Fibroblast of lung (primary cell): ENCODE results near the gene RNF217. TPM values are rescaled to one million over a fixed set of nuclear protein-coding genes. Genes with fewer than 3 reads are reported as not detected.

Experiments used
- DNase-seq, 2 donors: peaks; one replicate each; pipeline versions ENCODE4 v3.0.0 to v3.0.0-alpha.2; 2010; ENCODE audit warnings: low read depth in 2 of 2
- H2AFZ ChIP-seq: 2 replicates; pipeline ENCODE4 v1.5.1; 2012; ENCODE audit warnings: low read length, control low read depth, inconsistent platforms
- H3K27ac ChIP-seq: 2 replicates; pipeline ENCODE4 v1.5.1; 2011; ENCODE audit warnings: low read length, control low read depth; ENCODE audit not compliant: insufficient read depth
- H3K27me3 ChIP-seq: 2 replicates; pipeline ENCODE4 v1.5.1; 2011; ENCODE audit warnings: mild to moderate bottlenecking, low read length; ENCODE audit not compliant: control insufficient read depth, insufficient read depth
- H3K36me3 ChIP-seq: 2 replicates; pipeline ENCODE4 v1.5.1; 2011; ENCODE audit warnings: low read length; ENCODE audit not compliant: control insufficient read depth, insufficient read depth
- H3K4me1 ChIP-seq: 2 replicates; pipeline ENCODE4 v1.5.1; 2011; ENCODE audit warnings: low read length; ENCODE audit not compliant: control insufficient read depth, insufficient read depth; ENCODE audit errors: extremely low read depth
- H3K4me2 ChIP-seq: 2 replicates; pipeline ENCODE4 v1.5.1; 2011; ENCODE audit warnings: low read length, control low read depth; ENCODE audit not compliant: insufficient read depth; ENCODE audit errors: extremely low read depth
- H3K4me3 ChIP-seq, 4 experiments: fragments of 200-600 bp in 1 of 4; sonication (generic) in 1 of 4; replicated peaks in 1 of 4; 2 replicates each; pipeline ENCODE4 v1.5.1; 2011 to 2016; ENCODE audit warnings: low read length in 4 of 4, low read depth in 3 of 4, mild to moderate bottlenecking in 3 of 4, control low read depth in 2 of 4, inconsistent platforms in 1 of 4, mixed read lengths in 1 of 4; ENCODE audit not compliant: insufficient read depth in 1 of 4; ENCODE audit errors: control extremely low read depth in 1 of 4
- H3K79me2 ChIP-seq: 2 replicates; pipeline ENCODE4 v1.5.1; 2012; ENCODE audit warnings: mild to moderate bottlenecking, low read length, inconsistent platforms; ENCODE audit not compliant: control insufficient read depth, insufficient read depth
- H3K9ac ChIP-seq: 2 replicates; pipeline ENCODE4 v1.5.1; 2011; ENCODE audit warnings: mild to moderate bottlenecking, low read length, control low read depth; ENCODE audit not compliant: insufficient read depth
- H3K9me3 ChIP-seq: 2 replicates; pipeline ENCODE4 v1.5.1; 2012; ENCODE audit warnings: low read depth, low read length; ENCODE audit not compliant: control insufficient read depth, insufficient read depth
- H4K20me1 ChIP-seq: 2 replicates; pipeline ENCODE4 v1.5.1; 2011; ENCODE audit warnings: low read length; ENCODE audit not compliant: control insufficient read depth, insufficient read depth; ENCODE audit errors: extremely low read depth
- CTCF ChIP-seq, 2 donors: IDR thresholded peaks in 1 of 2; conservative IDR thresholded peaks in 1 of 2; 1 replicate in 1 of 2; 2 replicates in 1 of 2; pipeline ENCODE4 v1.5.1; 2011 to 2012; ENCODE audit warnings: low read length in 2 of 2, control low read depth in 1 of 2, inconsistent platforms in 1 of 2, low read depth in 1 of 2, mild to moderate bottlenecking in 1 of 2
- EZH2 ChIP-seq: IDR thresholded peaks from 2 replicates; pipeline ENCODE4 v1.5.1; 2012; ENCODE audit warnings: low read length, control low read depth, mild to moderate bottlenecking; ENCODE audit errors: missing control alignments
- polyA plus RNA-seq, 2 donors: library from polyadenylated mRNA; depleted of rRNA in 1 of 2; stranded (reverse) in 1 of 2; unstranded in 1 of 2; fragments of >200 nt; gene quantifications; 2 replicates each; pipeline ENCODE4 v1.2.1, GENCODE V29; 2011 to 2012; ENCODE audit warnings: missing spikeins in 1 of 2
- total RNA-seq: library from RNA; depleted of rRNA; stranded (reverse); fragments of >200 nt; gene quantifications from 2 replicates; pipeline ENCODE4 v1.2.1, GENCODE V29; 2014

The RNF217 gene
- total and polyA plus RNA-seq, 2 donors (not counting 1 experiment from before 2014, with no cell fraction given): 13.2 to 19.5 TPM

DNA sequence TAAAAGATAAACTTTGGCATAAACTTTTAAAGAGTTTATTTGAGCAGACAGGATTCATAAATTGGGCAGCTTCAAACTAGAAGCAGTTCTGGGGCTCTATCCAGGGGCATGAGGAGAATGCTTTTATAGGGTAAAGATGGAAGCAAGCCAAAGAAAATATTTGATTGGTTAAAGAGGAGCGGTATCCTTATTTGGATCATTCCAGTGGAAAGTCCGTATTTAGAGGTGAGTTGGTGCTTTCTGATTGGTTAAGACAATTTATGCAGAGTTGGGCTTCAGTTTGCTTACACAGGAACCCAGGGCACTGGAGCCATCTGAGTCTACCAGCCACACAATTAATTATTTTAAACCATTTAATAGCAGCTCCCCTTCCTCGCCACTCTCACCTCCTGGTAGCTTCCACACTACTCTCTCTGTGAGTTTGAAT is 37.9 kb upstream of the RNF217 start:
- Histone ChIP-seq H3K9ac (no peak overlapping the region), H3K4me2 (no peak overlapping the region), H3K27ac (no peak overlapping the region), H3K79me2 (no peaks in the 10 kb centered on the region), H3K9me3 (no peaks in the 10 kb centered on the region), H4K20me1 (no peaks in the 10 kb centered on the region), H3K4me3 (no peak overlapping the region), H3K4me1 (no peaks in the 10 kb centered on the region), H3K36me3 (no peaks in the 10 kb centered on the region), H2AFZ (no peak overlapping the region), H3K27me3 (no peaks in the 10 kb centered on the region)
- DNase-seq: peak; percentile 18 to 49
- TF ChIP-seq CTCF (conservative IDR thresholded peaks at IDR 0.05 in 1 of 2, IDR thresholded peaks at IDR 0.05 in 1 of 2; ENCODE audit: low read depth in 1 of 2, low read length in 2 of 2): no peak
- TF ChIP-seq EZH2: no peak

- H3K27ac ChIP-seq: no peak overlapping the region
- H3K79me2 ChIP-seq: no peaks in the 10 kb centered on the region
- H3K4me3 ChIP-seq: no peak overlapping the region
- no peak overlapping the region for H3K9ac ChIP-seq
- H2AFZ ChIP-seq: no peak overlapping the region
- H3K36me3 ChIP-seq: no peaks in the 10 kb centered on the region
- no peaks in the 10 kb centered on the region for H3K27me3 ChIP-seq
- TF ChIP-seq EZH2: no peak
- no peak for TF ChIP-seq CTCF (conservative IDR thresholded peaks at IDR 0.05 in 1 of 2, IDR thresholded peaks at IDR 0.05 in 1 of 2; ENCODE audit: low read depth in 1 of 2, low read length in 2 of 2)
- H3K4me2 ChIP-seq: no peak overlapping the region
- no peaks in the 10 kb centered on the region for H3K9me3 ChIP-seq
- no peak for DNase-seq
- no peaks in the 10 kb centered on the region for H3K4me1 ChIP-seq
- H4K20me1 ChIP-seq: no peaks in the 10 kb centered on the region
Measured at GRCh38 chr6:124926435-124926834, 35.8 kb upstream of the RNF217 start.

DNA sequence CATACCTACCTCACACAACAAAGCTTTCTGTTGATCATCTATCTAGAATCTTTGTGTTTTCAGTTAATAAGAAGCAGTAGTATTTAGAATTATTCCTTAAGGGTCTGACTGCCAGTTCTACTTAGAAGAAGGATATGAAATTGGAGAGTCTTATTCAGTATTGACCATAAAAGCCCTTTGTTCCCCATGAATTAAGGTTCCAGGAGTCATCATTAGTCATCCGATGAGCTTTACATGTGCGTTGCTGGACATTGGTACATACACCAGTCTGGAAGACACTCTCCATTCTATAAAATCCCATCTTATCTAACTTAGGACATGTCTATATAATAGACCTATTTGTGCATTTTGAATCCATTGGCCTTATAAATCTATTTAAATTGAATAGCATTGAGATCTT is 34.4 kb upstream of the RNF217 start:
- Histone ChIP-seq H3K36me3 (no peaks in the 10 kb centered on the region), H3K9me3 (no peaks in the 10 kb centered on the region), H3K4me2 (no peak overlapping the region), H3K4me3 (no peak overlapping the region), H2AFZ (no peak overlapping the region), H3K9ac (no peak overlapping the region), H3K27ac (no peak overlapping the region), H3K4me1 (no peaks in the 10 kb centered on the region), H4K20me1 (no peaks in the 10 kb centered on the region), H3K27me3 (no peaks in the 10 kb centered on the region), H3K79me2 (no peaks in the 10 kb centered on the region)
- peak; percentile 38 to 73 for DNase-seq
- TF ChIP-seq CTCF (conservative IDR thresholded peaks at IDR 0.05 in 1 of 2, IDR thresholded peaks at IDR 0.05 in 1 of 2; ENCODE audit: low read depth in 1 of 2, low read length in 2 of 2): no peak
- no peak for TF ChIP-seq EZH2
